Activated CD8-positive, alpha-beta T cell treated with anti-CD3 and anti-CD28 coated beads for 36 hours (primary cell): Measurements from ENCODE around the gene NDFIP2. TPM values are rescaled to one million over a fixed set of nuclear protein-coding genes. Genes with fewer than 3 reads are reported as not detected.

Experiments
- ATAC-seq: fragments of 200-7000 bp; cut with Tn5 transposase; one replicate; pipeline ENCODE4 v1.10.0; 2021; ENCODE audit warnings: mild to moderate bottlenecking, moderate library complexity
- CTCF ChIA-PET: fragments of 350-600 bp; sonication (Branson Sonifier 250); formaldehyde crosslinking; loops from one replicate; lab custom pipeline; 2021; ENCODE audit warnings: antibody characterized with exemption; lab: Charles Lee
- POLR2A ChIA-PET: fragments of 350-600 bp; sonication (Branson Sonifier 250); formaldehyde crosslinking; loops from one replicate; lab custom pipeline; 2021; ENCODE audit warnings: antibody characterized with exemption; lab: Charles Lee
- DNase-seq: peaks from one replicate; pipeline ENCODE4 v3.0.0-alpha.2; 2020
- H3K27ac Mint-ChIP-seq: one replicate; pipeline ENCODE4 v1.8.0; 2021; ENCODE audit warnings: mild to moderate bottlenecking, mixed read lengths
- H3K27me3 Mint-ChIP-seq: one replicate; pipeline ENCODE4 v1.8.0; 2021; ENCODE audit warnings: mixed read lengths
- H3K36me3 Mint-ChIP-seq: one replicate; pipeline ENCODE4 v1.8.0; 2021; ENCODE audit warnings: low read depth, mixed read lengths
- H3K4me1 Mint-ChIP-seq: one replicate; pipeline ENCODE4 v1.8.0; 2021; ENCODE audit warnings: low read depth, mixed read lengths
- H3K4me3 Mint-ChIP-seq: one replicate; pipeline ENCODE4 v1.8.0; 2021; ENCODE audit warnings: mild to moderate bottlenecking, moderate library complexity, mixed read lengths
- H3K9me3 Mint-ChIP-seq: one replicate; pipeline ENCODE4 v1.8.0; 2021; ENCODE audit warnings: mixed read lengths
- intact Hi-C: fragments of 100-400 bp; cut with micrococcal nuclease; formaldehyde crosslinking; loops from one replicate; pipeline ENCODE4 v1.10.0; 2022
- total RNA-seq, 2 experiments: library from RNA; stranded (reverse); gene quantifications; one replicate each; pipeline ENCODE4 v1.2.3, GENCODE V29; 2021
- TF ChIP-seq, protein P1 (sequence below): fragments of 200-600 bp; IDR thresholded peaks from one replicate; pipeline ENCODE4 v1.8.0; 2022; ENCODE audit warnings: antibody characterized with exemption, mild to moderate bottlenecking

The NDFIP2 gene
- total RNA-seq, 2 experiments from 2014 or later, result 67.4 to 69.1 TPM

DNA sequence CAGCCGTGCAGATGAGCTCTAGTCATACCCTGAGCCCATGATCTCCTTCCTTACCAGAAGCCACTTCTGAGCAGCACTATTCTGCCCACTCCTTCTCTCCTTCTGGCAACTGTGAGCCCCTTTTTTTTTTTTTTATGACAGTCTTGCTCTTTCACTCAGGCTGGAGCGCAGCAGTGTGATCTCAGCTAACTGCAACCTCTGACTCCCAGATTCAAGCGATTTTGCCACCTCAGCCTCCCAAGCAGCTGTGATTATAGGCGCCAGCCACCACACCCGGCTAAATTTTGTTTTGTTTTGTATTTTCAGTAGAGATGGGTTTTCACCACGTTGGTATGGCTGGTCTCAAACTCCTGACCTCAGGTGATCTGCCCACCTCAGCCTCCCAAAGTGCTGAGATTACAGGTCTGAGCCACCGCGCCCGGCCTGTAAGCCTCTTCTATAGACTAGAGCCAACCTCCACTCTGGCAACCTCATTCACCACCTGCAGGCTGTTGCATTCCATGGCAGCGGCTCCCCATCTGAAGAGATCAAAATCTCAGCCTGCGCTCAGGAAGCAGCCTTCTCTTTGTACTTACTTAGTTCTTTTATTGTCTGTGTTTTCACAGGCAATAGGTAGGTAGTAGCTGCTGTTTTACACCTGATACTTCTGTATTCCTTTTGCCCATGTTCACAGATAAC, 34.8 kb upstream of the NDFIP2 start:
- ChIA-PET CTCF (interaction anchor here (0.6 to 1.5 kb wide), 10 partner anchors 10 to 96 kb away, joined by 3 to 12 read pairs (median 4); partner anchors contain the start of gene NDFIP2), POLR2A (interaction anchor here (1.2 to 1.4 kb wide), 2 partner anchors 17 to 35 kb away, joined by 3 to 5 read pairs; partner anchors contain the start of gene NDFIP2)
- no peaks in the 10 kb centered on the region for H3K36me3 Mint-ChIP-seq
- peak overlapping the region; percentile 3 for H3K4me3 Mint-ChIP-seq
- TF ChIP-seq, protein P1, sequence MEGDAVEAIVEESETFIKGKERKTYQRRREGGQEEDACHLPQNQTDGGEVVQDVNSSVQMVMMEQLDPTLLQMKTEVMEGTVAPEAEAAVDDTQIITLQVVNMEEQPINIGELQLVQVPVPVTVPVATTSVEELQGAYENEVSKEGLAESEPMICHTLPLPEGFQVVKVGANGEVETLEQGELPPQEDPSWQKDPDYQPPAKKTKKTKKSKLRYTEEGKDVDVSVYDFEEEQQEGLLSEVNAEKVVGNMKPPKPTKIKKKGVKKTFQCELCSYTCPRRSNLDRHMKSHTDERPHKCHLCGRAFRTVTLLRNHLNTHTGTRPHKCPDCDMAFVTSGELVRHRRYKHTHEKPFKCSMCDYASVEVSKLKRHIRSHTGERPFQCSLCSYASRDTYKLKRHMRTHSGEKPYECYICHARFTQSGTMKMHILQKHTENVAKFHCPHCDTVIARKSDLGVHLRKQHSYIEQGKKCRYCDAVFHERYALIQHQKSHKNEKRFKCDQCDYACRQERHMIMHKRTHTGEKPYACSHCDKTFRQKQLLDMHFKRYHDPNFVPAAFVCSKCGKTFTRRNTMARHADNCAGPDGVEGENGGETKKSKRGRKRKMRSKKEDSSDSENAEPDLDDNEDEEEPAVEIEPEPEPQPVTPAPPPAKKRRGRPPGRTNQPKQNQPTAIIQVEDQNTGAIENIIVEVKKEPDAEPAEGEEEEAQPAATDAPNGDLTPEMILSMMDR, result no peak
- DNase-seq (peak; percentile 47), ATAC-seq (peak; percentile 71)
- intact Hi-C loops, result no loop called here
- H3K4me1 Mint-ChIP-seq, result peaks cover 53% of the 10 kb centered on the region
- H3K9me3 Mint-ChIP-seq, result no peaks in the 10 kb centered on the region
- H3K27me3 Mint-ChIP-seq, result no peaks in the 10 kb centered on the region
- H3K27ac Mint-ChIP-seq, result peak overlapping the region; percentile 53

DNA sequence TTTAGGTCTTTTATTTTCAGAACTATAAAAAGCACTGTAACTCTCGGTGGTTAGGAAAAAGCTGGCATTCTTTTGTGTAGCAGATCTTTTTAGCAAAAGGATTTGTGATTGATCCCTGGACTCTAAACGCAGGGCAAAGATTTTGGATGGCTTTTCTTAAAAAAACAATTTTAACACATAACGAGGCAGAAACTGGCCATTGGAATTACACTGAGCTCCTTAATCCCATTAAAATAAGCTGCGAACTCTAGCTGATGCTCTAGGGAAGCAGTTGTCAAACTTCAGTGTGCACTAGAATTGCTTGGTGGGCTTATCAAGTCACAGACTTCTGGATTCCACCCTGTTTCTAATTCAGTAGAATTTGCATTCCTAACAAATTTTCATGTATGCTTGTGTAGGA, 33.8 kb upstream of the NDFIP2 start:
- peaks cover 63% of the 10 kb centered on the region for H3K4me1 Mint-ChIP-seq
- no peaks in the 10 kb centered on the region for H3K36me3 Mint-ChIP-seq
- CTCF ChIA-PET, result interaction anchor here (0.9 to 1.5 kb wide), 5 partner anchors 11 to 56 kb away, joined by 3 to 6 read pairs (median 4); partner anchors contain the start of gene NDFIP2
- ATAC-seq (no peak), DNase-seq (no peak)
- H3K9me3 Mint-ChIP-seq, result no peaks in the 10 kb centered on the region
- H3K27me3 Mint-ChIP-seq, result no peaks in the 10 kb centered on the region
- H3K4me3 Mint-ChIP-seq, result no peak overlapping the region
- intact Hi-C loops, result no loop called here
- TF ChIP-seq, protein P1, result no peak
- H3K27ac Mint-ChIP-seq, result no peak overlapping the region
- POLR2A ChIA-PET, result no interaction called here

DNA sequence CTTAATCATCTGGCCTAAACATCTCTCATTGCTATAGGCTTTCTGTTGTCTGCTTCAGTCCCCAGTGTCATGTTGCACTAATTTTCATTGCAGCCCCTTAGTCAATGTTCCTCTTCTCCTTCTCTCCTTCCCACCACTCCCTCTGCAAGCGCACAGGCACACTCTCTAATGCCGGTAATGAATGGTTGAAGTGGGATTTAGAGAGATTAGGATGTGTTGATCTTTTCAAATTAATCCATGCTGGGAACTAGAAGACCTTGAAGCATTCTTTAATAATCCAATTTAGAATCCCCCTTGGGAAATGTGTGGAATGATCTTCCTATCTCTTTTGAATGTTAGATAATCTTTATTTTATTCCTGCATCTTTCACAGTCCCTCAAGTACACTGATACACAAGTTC, 33.2 kb upstream of the NDFIP2 start:
- Mint-ChIP-seq H3K4me3 (no peak overlapping the region), H3K27me3 (no peaks in the 10 kb centered on the region), H3K4me1 (peaks cover 68% of the 10 kb centered on the region), H3K27ac (no peak overlapping the region), H3K9me3 (no peaks in the 10 kb centered on the region), H3K36me3 (no peaks in the 10 kb centered on the region)
- CTCF ChIA-PET, result interaction anchor here (1.5 kb wide), 1 partner anchor 33 kb away, joined by 6 read pairs; the partner anchor contains the start of gene NDFIP2
- ATAC-seq, result no peak
- intact Hi-C loops, result no loop called here
- POLR2A ChIA-PET, result no interaction called here
- no peak for DNase-seq
- TF ChIP-seq, protein P1, result no peak

DNA sequence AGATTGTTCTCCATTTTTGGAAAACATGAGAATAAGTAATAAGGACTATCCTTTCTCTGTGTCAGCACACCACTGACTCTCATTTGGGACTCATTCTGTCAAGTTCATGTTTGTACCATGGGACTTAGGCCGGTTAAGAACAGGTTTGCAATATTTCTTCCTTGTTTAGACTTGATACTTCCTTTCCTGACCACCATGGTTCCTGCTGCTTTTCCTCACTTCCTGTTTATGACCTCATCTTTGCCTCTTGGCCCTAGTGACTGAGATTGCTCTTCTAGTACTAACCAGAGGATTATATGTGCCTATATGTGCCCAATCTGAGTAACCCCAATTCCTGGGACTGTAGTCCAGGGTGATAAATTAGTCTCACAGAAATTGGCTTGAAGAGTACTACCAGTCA, 32.5 kb upstream of the NDFIP2 start:
- no peaks in the 10 kb centered on the region for H3K9me3 Mint-ChIP-seq
- no peaks in the 10 kb centered on the region for H3K36me3 Mint-ChIP-seq
- H3K27me3 Mint-ChIP-seq, result no peaks in the 10 kb centered on the region
- no peak overlapping the region for H3K4me3 Mint-ChIP-seq
- no peak overlapping the region for H3K27ac Mint-ChIP-seq
- H3K4me1 Mint-ChIP-seq, result peaks cover 73% of the 10 kb centered on the region
- ATAC-seq (no peak), DNase-seq (no peak)
- intact Hi-C loops, result no loop called here
- TF ChIP-seq, protein P1, result no peak
- POLR2A ChIA-PET, result no interaction called here
- CTCF ChIA-PET, result no interaction called here

DNA sequence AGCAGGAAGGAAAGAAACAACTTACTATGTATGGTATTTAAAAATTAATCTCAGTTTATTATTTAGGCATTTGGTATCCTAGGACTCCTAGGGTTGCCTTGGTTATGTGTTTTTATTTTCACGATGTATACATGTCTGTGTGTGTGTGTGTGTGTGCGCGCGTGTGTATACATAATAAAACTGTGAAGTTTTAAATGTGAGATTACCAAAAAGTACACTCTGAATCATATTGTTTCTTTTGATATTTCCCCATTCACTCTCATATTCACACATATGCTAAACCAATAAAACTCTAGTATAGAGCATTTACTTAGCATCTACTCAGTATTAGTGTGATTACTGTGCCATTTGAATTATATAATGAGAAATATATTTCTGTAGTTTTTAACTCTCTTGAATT, 30.8 kb upstream of the NDFIP2 start:
- no peaks in the 10 kb centered on the region for H3K36me3 Mint-ChIP-seq

More for the DNA sequence above, 30.8 kb upstream of the NDFIP2 start:
- Mint-ChIP-seq H3K27ac (peak overlapping the region; percentile 69), H3K4me1 (peaks cover 77% of the 10 kb centered on the region), H3K4me3 (no peak overlapping the region), H3K27me3 (no peaks in the 10 kb centered on the region), H3K9me3 (no peaks in the 10 kb centered on the region)
- DNase-seq, result peak; percentile 70
- ChIA-PET CTCF (no interaction called here), POLR2A (no interaction called here)
- intact Hi-C loops, result loop anchor here (2.0 kb wide), 1 partner anchor 43 kb away; the partner anchor contains the start of gene RBM26
- peak; percentile 8 for ATAC-seq
- TF ChIP-seq, protein P1, result no peak
